ENCODE results near the gene PTPRZ1.

- TF ChIP-seq CTCF (IDR thresholded peaks at IDR 0.05) (no peak), POLR2A (IDR thresholded peaks at IDR 0.05) (no peak)
Measured at GRCh38 chr7:121901026-121901425, 28.1 kb downstream of the PTPRZ1 start.

All from prostate gland (tissue), 2 donors.